ENCODE measurements around the gene ZFAND3.

- TF ChIP-seq CTCF (IDR thresholded peaks at IDR 0.05 in 8 of 11, conservative IDR thresholded peaks at IDR 0.05 in 3 of 11) (no peak), POLR2A (IDR thresholded peaks at IDR 0.05) (no peak), POLR2AphosphoS5 (IDR thresholded peaks at IDR 0.05) (no peak)
Measured at GRCh38 chr6:38011937-38012336, 192.4 kb downstream of the ZFAND3 start.

Data from spleen (tissue), 7 donors.